GM18873 (cell line): ENCODE data around the gene AASDH.
"Not testable (repeated sequence)": the region's sequence is repeated elsewhere in the genome, so short reads cannot be mapped to it uniquely, and the experiment has no call there.

Experiments
- ATAC-seq: cut with Tn5 transposase; IDR thresholded peaks from one replicate; pipeline ENCODE4 v1.9.1; 2021; ENCODE audit warnings: mild to moderate bottlenecking, moderate library complexity, moderate number of reproducible peaks; ENCODE audit not compliant: unreplicated experiment, low FRiP score

Gene AASDH

GRCh38 chr4:56391270-56391669 lies 4.0 kb upstream of the AASDH start:
- no peak for ATAC-seq

GRCh38 chr4:56389558-56389957 lies 2.3 kb upstream of the AASDH start:
- no peak for ATAC-seq

- ATAC-seq = no peak
These were observed 1.0 kb upstream of the AASDH start for GRCh38 chr4:56388306-56388705.

- ATAC-seq = no peak
These were observed 1.2 kb downstream of the AASDH start for GRCh38 chr4:56386091-56386490.

- no peak for ATAC-seq
These were observed 11.8 kb downstream of the AASDH start for GRCh38 chr4:56375458-56375857.

- ATAC-seq = no peak
These were observed 12.3 kb downstream of the AASDH start for GRCh38 chr4:56374956-56375355.

GRCh38 chr4:56372774-56373173 lies 14.5 kb downstream of the AASDH start:
- no peak for ATAC-seq

- no peak for ATAC-seq
These were observed 15.7 kb downstream of the AASDH start for GRCh38 chr4:56371426-56372220.

GRCh38 chr4:56370377-56370776 lies 16.9 kb downstream of the AASDH start:
- no peak for ATAC-seq

GRCh38 chr4:56362981-56363380 lies 24.3 kb downstream of the AASDH start:
- ATAC-seq = not testable (repeated sequence)

- ATAC-seq = no peak
These were observed 27.2 kb downstream of the AASDH start for GRCh38 chr4:56360071-56360470.

- no peak for ATAC-seq
These were observed 30.6 kb downstream of the AASDH start for GRCh38 chr4:56356650-56357049.

GRCh38 chr4:56348576-56348975 lies 38.7 kb downstream of the AASDH start:
- no peak for ATAC-seq

GRCh38 chr4:56345458-56345857 lies 41.8 kb downstream of the AASDH start:
- ATAC-seq = no peak

GRCh38 chr4:56342746-56343145 lies 44.5 kb downstream of the AASDH start:
- no peak for ATAC-seq

GRCh38 chr4:56330691-56331090 lies 56.6 kb downstream of the AASDH start:
- ATAC-seq = no peak

GRCh38 chr4:56326363-56326762 lies 60.9 kb downstream of the AASDH start:
- ATAC-seq = no peak

GRCh38 chr4:56324011-56324610 lies 63.2 kb downstream of the AASDH start:
- no peak for ATAC-seq

GRCh38 chr4:56323327-56323726 lies 64.0 kb downstream of the AASDH start:
- no peak for ATAC-seq

- no peak for ATAC-seq
These were observed 66.0 kb downstream of the AASDH start for GRCh38 chr4:56321251-56321650.

GRCh38 chr4:56320293-56320692 lies 67.0 kb downstream of the AASDH start:
- no peak for ATAC-seq

GRCh38 chr4:56318555-56318954 lies 68.7 kb downstream of the AASDH start:
- ATAC-seq = no peak
